Stimulated activated CD8-positive, alpha-beta memory T cell treated with anti-CD3 and anti-CD28 coated beads, Interleukin-4, amount 100 ng/mL, for 24 hours (primary cell): ENCODE results near the gene ATP1A1.

ENCODE experiments used
- DNase-seq: peaks from one replicate; pipeline ENCODE4 v3.0.0-alpha.2; 2020; ENCODE audit warnings: low read depth

ATP1A1 gene

GRCh38 chr1:116345011-116345410, 28.0 kb upstream of the ATP1A1 start:
- DNase-seq = no peak

GRCh38 chr1:116345843-116346242, 27.2 kb upstream of the ATP1A1 start:
- no peak for DNase-seq

DNA sequence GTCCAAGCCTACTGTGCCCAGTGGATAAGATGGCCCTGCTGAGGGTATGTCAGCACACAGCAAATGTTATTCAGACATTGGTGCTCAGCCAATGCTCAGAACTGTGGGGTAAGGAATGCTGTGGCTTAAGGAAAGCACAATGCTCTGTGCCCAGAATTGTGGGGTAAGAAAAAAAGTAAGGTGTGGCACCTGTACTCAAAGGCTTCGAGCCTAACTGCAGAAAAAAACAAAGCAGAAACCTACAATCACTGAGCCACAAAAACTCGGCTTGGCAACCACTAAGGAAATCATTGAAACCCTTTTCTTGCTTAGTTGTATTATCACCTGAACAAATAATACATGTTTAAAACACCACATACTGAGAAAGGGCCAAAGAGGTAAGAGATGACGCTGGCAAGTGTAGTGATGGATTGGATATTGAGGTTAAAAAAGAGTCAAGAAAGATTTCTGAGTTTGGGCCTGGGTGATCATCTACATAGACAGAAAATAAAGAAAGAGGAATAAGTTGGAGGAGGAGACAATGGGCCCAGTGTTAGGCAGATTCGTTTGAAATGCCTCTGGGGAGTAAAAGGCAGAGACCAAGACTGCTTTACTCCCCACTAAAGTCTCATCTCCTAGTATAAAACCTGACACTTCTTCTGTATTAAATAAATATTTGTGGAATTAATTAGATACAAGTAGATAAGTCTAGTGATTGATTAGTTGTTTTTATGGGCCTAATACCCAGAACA, 25.9 kb upstream of the ATP1A1 start:
- no peak for DNase-seq

DNA sequence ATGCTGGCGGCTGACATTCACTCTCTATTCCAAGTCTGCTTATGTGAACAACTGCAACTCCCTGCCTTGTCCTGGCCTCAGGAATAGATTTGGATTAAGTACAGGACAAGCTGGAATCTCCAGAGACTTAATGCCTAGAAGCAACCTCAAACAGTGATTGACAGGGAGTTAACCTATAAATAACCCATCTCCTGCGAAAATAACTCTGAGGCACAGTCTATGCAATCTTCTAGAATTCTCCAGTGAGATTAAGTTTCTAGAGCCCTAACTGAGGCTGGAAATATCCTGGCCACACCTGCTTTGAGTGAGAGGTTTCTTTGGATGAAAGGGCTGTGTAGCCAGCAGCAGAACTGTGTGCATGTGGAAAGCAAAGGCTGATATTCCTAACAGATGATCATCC, 25.3 kb upstream of the ATP1A1 start:
- no peak for DNase-seq

DNA sequence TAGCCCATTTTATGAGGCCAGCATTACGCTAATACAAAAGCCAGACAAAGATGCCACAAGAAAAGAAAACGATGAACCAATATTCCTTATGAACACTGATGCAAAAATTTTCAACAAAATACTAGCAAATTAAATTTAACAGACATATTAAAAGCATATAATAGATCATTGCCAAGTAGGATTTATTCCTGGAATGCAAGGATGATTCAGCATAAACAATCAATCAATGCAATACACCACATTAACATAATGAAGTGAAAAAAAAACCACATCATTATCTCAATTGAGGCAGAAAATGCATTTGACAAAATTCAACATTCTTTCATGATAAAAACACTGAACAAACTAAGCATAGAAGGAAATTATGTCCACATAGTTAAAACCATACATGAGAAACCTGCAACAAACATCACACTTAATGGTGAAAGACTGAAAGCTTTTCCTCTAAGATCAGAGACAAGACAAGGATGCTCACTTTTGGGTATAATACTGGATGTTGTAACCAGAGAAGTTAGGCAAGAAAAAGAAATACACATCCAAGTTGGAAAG, 22.9 kb upstream of the ATP1A1 start:
- no peak for DNase-seq

DNA sequence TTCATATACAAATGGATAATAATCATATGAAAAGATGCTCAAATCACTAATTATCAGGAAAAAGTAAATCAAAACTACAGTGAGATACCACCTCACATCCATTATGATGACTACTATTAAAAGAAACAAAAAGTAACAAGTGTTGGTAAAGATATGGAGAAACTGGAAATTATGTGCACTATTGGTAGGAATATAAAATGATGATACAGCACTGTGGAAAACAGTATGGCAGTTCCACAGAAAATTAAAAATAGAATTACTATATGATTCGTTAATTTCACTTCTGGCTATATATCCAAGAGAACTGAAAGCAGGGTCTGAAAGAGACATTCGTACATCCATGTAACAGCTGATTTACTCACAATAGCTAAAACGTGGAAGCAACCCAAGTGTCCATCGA, 21.1 kb upstream of the ATP1A1 start:
- DNase-seq = no peak

- DNase-seq = no peak
These were observed 20.7 kb upstream of the ATP1A1 start for GRCh38 chr1:116352349-116352813.

DNA sequence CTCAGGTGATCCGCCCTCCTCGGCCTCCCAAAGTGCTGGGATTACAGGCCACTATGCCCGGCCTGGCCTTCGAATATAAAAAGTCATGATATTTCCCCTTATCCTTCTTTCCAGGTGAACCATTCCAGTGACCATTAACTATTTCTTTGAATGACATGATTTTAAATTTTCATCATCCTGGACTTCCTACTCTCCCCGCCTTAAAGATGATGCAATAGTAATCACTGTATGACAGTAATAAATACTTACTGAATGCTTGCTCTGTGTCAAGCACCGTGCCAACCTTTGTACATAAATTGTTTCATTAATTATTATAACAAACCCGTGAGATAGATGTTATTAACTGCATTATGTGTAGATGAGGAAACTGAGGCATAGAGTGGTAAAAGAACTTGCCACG, 19.9 kb upstream of the ATP1A1 start:
- DNase-seq = no peak

DNA sequence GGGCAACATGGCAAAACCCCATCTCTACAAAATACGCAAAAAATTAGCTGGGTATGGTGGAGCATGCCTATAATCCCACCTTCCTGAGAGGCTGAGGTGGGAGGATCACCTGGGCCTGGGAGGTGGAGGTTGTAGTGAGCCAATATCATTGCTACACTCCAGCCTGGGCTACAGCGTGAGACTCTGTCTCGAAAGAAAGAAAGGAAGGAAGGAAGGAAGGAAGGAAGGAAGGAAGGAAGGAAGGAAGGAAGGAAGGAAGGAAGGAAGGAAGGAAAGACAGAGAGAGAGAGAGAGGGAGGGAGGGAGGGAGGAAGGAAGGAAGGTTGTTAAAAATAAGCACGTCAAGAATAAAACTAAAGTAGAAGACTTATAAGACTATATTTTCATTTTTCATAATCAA, 17.0 kb upstream of the ATP1A1 start:
- DNase-seq = no peak

- no peak for DNase-seq
These were observed 16.4 kb upstream of the ATP1A1 start for GRCh38 chr1:116356673-116357072.

DNA sequence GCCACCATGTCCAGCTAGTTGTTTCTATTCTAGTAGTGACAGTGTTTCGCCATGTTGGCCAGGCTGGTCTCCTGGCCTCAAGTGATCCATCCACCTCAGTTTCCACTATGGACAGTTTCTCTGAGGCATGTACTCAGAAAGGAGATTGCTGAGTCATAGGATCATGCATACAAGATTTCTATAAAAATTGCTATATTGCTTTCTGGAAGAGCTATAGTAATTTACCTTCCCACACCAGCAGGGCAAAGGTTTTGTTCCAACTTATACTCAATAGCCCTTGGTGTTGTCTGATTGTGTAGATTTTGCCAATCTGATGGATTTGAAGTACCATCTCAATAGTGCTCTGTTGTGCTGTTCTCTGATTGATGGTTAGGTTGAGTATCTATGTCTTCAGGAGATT, 15.6 kb upstream of the ATP1A1 start:
- DNase-seq = no peak

DNA sequence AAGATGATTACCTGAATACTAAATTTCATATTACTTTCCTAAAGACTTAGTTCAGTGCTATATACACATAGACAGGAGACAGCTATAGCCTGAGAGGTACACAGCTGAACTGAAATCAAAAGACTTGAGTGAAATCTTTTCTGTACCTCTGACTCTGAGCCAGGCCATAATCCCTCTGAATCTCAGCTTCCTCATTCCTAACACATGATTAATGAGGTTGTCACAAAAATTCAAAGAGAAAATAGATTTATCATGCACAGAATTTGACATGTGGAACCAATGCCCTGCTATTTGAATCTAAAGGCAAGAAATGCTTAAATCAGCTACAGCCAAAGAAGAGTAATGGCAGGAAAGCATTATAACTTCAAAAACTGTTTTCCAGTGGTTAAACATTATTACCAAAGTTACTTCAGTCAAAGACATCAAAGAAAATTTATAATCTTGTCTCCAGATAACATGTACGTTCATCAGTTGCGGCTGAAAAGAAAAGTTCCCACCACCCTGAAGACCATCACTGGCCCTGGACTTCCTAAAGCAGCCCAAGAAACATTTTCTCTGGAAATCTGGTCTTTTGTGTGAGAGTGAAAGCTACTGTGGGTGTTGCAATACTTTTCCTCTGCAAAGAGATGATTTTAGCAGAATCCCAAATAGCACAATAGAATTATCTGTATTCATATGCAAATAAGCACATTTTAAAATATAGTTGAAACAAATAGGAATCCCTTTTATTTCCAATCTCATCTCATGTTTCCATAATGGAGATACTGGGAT, 13.8 kb upstream of the ATP1A1 start:
- DNase-seq = no peak

DNA sequence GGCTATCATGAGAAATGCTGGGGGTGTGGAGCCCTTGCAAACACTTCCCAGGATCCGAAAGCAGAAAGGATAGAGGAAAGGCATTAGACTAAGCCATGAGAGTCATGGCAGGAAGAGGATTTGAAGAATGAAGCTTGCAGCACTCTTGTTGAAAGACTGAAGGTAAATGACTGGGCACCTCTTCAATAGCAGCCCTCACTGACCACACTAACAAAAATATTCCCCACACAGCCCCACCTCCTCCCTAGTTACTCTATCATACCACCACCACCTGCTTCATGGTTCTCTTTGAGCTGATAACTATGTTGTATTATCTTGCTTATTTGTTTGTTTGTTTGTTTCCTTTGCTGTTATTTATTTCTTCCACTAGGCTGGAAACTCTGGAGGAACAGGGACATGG, 13.2 kb upstream of the ATP1A1 start:
- no peak for DNase-seq

GRCh38 chr1:116360429-116361173, 12.4 kb upstream of the ATP1A1 start:
- no peak for DNase-seq

GRCh38 chr1:116361648-116362047, 11.4 kb upstream of the ATP1A1 start:
- DNase-seq = no peak

- DNase-seq = no peak
These were observed 11.0 kb upstream of the ATP1A1 start for GRCh38 chr1:116362050-116362449.

GRCh38 chr1:116365353-116365780, 7.7 kb upstream of the ATP1A1 start:
- no peak for DNase-seq

GRCh38 chr1:116365857-116366256, 7.2 kb upstream of the ATP1A1 start:
- no peak for DNase-seq

DNA sequence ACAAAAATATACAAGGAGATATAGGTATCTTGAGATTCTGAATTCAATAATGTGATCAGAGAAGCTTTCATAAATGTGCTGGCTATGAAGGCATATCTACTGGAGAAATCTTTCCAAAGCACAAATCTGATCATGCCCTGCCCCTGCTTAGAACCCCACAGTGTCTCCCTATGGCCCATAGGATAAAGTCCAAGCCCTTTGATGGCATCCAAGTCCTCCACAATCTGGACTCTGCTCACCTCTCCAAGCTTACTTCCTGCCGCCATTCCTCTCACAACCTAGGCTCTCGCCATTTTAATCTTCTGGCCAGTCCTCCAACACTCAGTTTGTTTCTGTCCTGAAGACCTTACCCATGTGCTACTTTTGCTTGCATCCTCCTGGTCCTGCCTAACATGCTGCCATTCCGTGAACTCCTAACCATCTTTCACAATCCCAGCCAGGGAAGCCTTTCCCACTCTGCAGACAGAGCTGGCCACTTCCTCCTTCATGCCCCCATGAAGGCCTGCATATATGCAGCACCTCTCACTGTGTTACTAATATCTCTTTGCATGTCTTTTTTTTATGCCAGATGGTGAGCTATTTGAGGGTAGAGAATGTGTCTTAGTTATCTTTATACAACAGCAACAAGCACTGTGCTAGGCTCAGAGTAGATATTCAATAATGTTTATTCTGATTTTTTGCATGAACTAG, 5.6 kb upstream of the ATP1A1 start:
- no peak for DNase-seq

GRCh38 chr1:116368241-116368640, 4.8 kb upstream of the ATP1A1 start:
- no peak for DNase-seq

DNA sequence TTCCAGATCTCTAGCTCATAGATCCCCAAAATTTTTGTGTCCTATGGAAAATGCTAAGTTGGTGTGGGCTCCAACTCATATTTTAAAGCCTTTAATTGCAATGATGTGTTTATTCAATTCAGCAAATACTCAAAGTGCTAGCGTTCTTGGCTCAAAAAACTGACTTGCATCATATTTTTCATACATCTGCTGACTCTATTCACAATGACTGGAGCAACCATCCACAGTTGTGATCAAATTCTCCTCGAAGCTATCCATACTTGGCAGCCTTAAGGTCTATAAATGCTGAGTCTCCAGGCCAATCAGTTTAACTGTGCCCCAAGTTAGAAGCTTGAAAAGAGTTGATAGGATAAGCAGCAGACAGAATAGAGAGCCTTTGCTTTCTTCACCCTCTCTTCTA, 2.9 kb upstream of the ATP1A1 start:
- DNase-seq = no peak

- DNase-seq = no peak
These were observed 1.3 kb upstream of the ATP1A1 start for GRCh38 chr1:116371752-116372151.
